A673 (cell line): ENCODE results near the gene DPH5. TPM values are rescaled to one million over a fixed set of nuclear protein-coding genes. Genes with fewer than 3 reads are reported as not detected.

ENCODE experiments used
- BruUV-seq: library from RNA; stranded (reverse); fragments of 400-500 nt; replicated peaks from 2 replicates; lab custom pipeline; 2021; lab: Mats Ljungman, UMichigan
- CTCF ChIA-PET: fragments of 300-600 bp; sonication (Branson Sonifier 250); formaldehyde crosslinking; loops from one replicate; lab custom pipeline; 2022; ENCODE audit warnings: antibody characterized with exemption; lab: Charles Lee
- POLR2A ChIA-PET: fragments of 300-600 bp; sonication (Branson Sonifier 250); formaldehyde crosslinking; loops from one replicate; lab custom pipeline; 2022; ENCODE audit warnings: antibody characterized with exemption; ENCODE audit not compliant: low non-redundant PET; lab: Charles Lee
- DNase-seq: peaks from one replicate; pipeline ENCODE4 v3.0.0-alpha.2; 2015; ENCODE audit warnings: low spot score
- H3K27ac ChIP-seq: fragments of 200-600 bp; sonication (generic); 2 replicates; pipeline ENCODE4 v1.5.1; 2016; ENCODE audit warnings: mixed run types, low read depth, mild to moderate bottlenecking, mixed read lengths, antibody characterized with exemption, low read length; ENCODE audit not compliant: poor library complexity, severe bottlenecking
- H3K27me3 ChIP-seq: fragments of 200-600 bp; sonication (generic); replicated peaks from 2 replicates; pipeline ENCODE4 v1.6.1; 2017; ENCODE audit warnings: mixed run types, low read depth, mild to moderate bottlenecking, mixed read lengths, antibody characterized with exemption, low read length; ENCODE audit not compliant: insufficient read depth, poor library complexity
- H3K36me3 ChIP-seq: fragments of 200-600 bp; sonication (generic); 2 replicates; pipeline ENCODE4 v1.6.1; 2016; ENCODE audit warnings: mixed run types, mild to moderate bottlenecking, mixed read lengths, antibody characterized with exemption, low read length; ENCODE audit not compliant: insufficient read depth, poor library complexity, severe bottlenecking
- H3K4me1 ChIP-seq: fragments of 200-600 bp; sonication (generic); 2 replicates; pipeline ENCODE4 v1.6.1; 2017; ENCODE audit warnings: mixed run types, mild to moderate bottlenecking, mixed read lengths, antibody characterized with exemption, low read length; ENCODE audit not compliant: insufficient read depth, poor library complexity, severe bottlenecking
- H3K4me3 ChIP-seq: fragments of 200-600 bp; sonication (generic); 2 replicates; pipeline ENCODE4 v1.5.1; 2016; ENCODE audit warnings: low read depth, mixed run types, mild to moderate bottlenecking, mixed read lengths, low read length; ENCODE audit not compliant: poor library complexity, severe bottlenecking
- H3K9me3 ChIP-seq: fragments of 200-600 bp; sonication (generic); 2 replicates; pipeline ENCODE4 v1.6.1; 2016; ENCODE audit warnings: mixed run types, low read depth, mild to moderate bottlenecking, mixed read lengths, antibody characterized with exemption, low read length; ENCODE audit not compliant: poor library complexity, severe bottlenecking
- CTCF ChIP-seq: fragments of 300-800, 200-600 bp; sonication (generic); conservative IDR thresholded peaks from 2 replicates; pipeline ENCODE4 v1.5.1; 2017; ENCODE audit warnings: low read depth, mild to moderate bottlenecking, antibody characterized with exemption, low read length, moderate library complexity, mixed read lengths
- EZH2 ChIP-seq: fragments of 200-600 bp; sonication (generic); IDR thresholded peaks from 2 replicates; pipeline ENCODE4 v1.6.1; 2017; ENCODE audit warnings: borderline replicate concordance, low read depth, mild to moderate bottlenecking, mixed read lengths, antibody characterized with exemption, low read length; ENCODE audit not compliant: poor library complexity, severe bottlenecking
- intact Hi-C: fragments of 100-400 bp; cut with micrococcal nuclease; formaldehyde crosslinking; loops from one replicate; pipeline ENCODE4 v1.10.0; 2022; ENCODE audit not compliant: unreplicated experiment
- total RNA-seq: library from RNA; stranded (reverse); gene quantifications from 2 replicates; pipeline ENCODE4 v1.2.3, GENCODE V29; 2021

Gene DPH5
- total RNA-seq, 1 experiment from 2014 or later = 50.5 TPM

- H3K36me3 ChIP-seq = no peaks in the 10 kb centered on the region
- TF ChIP-seq CTCF (no peak), EZH2 (no peak)
- no peaks in the 10 kb centered on the region for H3K9me3 ChIP-seq
- no peaks in the 10 kb centered on the region for H3K27me3 ChIP-seq
- peaks cover 21% of the 10 kb centered on the region for H3K4me1 ChIP-seq
- no peak for DNase-seq
- H3K27ac ChIP-seq = no peak overlapping the region
- ChIA-PET CTCF (no interaction called here), POLR2A (no interaction called here)
- intact Hi-C loops = no loop called here
- H3K4me3 ChIP-seq = no peak overlapping the region
- no TSS peak for BruUV-seq
Observed at GRCh38 chr1:101006553-101006952, 19.0 kb downstream of the DPH5 start.

GRCh38 chr1:101005871-101006270 is 19.7 kb downstream of the DPH5 start:
- Histone ChIP-seq H3K9me3 (no peaks in the 10 kb centered on the region), H3K27ac (no peak overlapping the region), H3K36me3 (no peaks in the 10 kb centered on the region), H3K4me3 (no peak overlapping the region), H3K27me3 (no peaks in the 10 kb centered on the region), H3K4me1 (peaks cover 21% of the 10 kb centered on the region)
- BruUV-seq = no TSS peak
- DNase-seq = no peak
- POLR2A ChIA-PET = no interaction called here
- TF ChIP-seq EZH2 = no peak
- intact Hi-C loops = no loop called here
- CTCF ChIA-PET = no interaction called here

- no TSS peak for BruUV-seq
- no peak for DNase-seq
- ChIA-PET CTCF (no interaction called here), POLR2A (no interaction called here)
- Histone ChIP-seq H3K4me3 (no peak overlapping the region), H3K4me1 (peaks cover 21% of the 10 kb centered on the region), H3K27ac (no peak overlapping the region), H3K36me3 (no peaks in the 10 kb centered on the region), H3K9me3 (no peaks in the 10 kb centered on the region), H3K27me3 (no peaks in the 10 kb centered on the region)
- TF ChIP-seq EZH2 (no peak), CTCF (no peak)
- intact Hi-C loops = no loop called here
Observed at GRCh38 chr1:101005183-101005582, 20.4 kb downstream of the DPH5 start.

- peaks cover 21% of the 10 kb centered on the region for H3K4me1 ChIP-seq
- intact Hi-C loops = no loop called here
- H3K36me3 ChIP-seq = no peaks in the 10 kb centered on the region
- H3K4me3 ChIP-seq = no peak overlapping the region
- BruUV-seq = no TSS peak
- no peaks in the 10 kb centered on the region for H3K27me3 ChIP-seq
- no peak for TF ChIP-seq CTCF
- no peak for TF ChIP-seq EZH2
- DNase-seq = no peak
- no peak overlapping the region for H3K27ac ChIP-seq
- POLR2A ChIA-PET = no interaction called here
- CTCF ChIA-PET = no interaction called here
- H3K9me3 ChIP-seq = no peaks in the 10 kb centered on the region
Observed at GRCh38 chr1:101004670-101005069, 20.9 kb downstream of the DPH5 start.
